ENCODE data around the gene ACYP1.

ACYP1 gene

GRCh38 chr14:75047506-75047905, 16.3 kb downstream of the ACYP1 start:
- TF ChIP-seq CTCF (IDR thresholded peaks at IDR 0.05; ENCODE audit: borderline replicate concordance, control extremely low read depth, extremely low read depth, insufficient read depth, missing control alignments): no peak
- in situ Hi-C loops (cut with MboI; ENCODE audit: low sequenced_read_pairs, unreplicated experiment): no loop called here

GRCh38 chr14:75046899-75047298, 16.9 kb downstream of the ACYP1 start:
- in situ Hi-C loops (cut with MboI; ENCODE audit: low sequenced_read_pairs, unreplicated experiment): no loop called here
- TF ChIP-seq CTCF (IDR thresholded peaks at IDR 0.05; ENCODE audit: borderline replicate concordance, control extremely low read depth, extremely low read depth, insufficient read depth, missing control alignments): no peak
- no peak for DNase-seq (ENCODE audit: low spot score)

More at GRCh38 chr14:75047506-75047905, 16.3 kb downstream of the ACYP1 start:
- DNase-seq (ENCODE audit: low spot score): no peak

DNA sequence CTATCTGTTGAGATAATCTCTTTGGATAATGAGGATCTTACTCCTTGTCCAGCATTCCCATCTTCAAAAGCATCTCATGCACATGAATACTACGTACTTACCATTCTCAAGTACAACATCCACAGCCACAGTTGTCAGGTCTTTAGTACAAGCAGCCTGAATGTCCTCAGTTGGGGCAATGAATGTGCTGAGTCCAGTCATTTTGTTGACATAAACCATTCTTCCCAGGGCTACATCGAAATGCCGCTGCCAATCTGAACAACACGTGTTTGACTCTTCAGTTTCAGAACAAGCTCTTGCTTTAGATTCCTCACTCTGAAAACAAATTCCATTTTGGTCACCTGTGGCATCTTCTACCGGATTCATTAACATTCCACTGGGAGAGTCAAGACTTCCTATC, 17.5 kb downstream of the ACYP1 start:
- TF ChIP-seq CTCF (IDR thresholded peaks at IDR 0.05; ENCODE audit: borderline replicate concordance, control extremely low read depth, extremely low read depth, insufficient read depth, missing control alignments): no peak
- DNase-seq (ENCODE audit: low spot score): no peak
- in situ Hi-C loops (cut with MboI; ENCODE audit: low sequenced_read_pairs, unreplicated experiment): no loop called here

GRCh38 chr14:75044752-75045151, 19.1 kb downstream of the ACYP1 start:
- TF ChIP-seq CTCF (IDR thresholded peaks at IDR 0.05; ENCODE audit: borderline replicate concordance, control extremely low read depth, extremely low read depth, insufficient read depth, missing control alignments): no peak
- in situ Hi-C loops (cut with MboI; ENCODE audit: low sequenced_read_pairs, unreplicated experiment): no loop called here

GRCh38 chr14:75044322-75044721, 19.5 kb downstream of the ACYP1 start:
- in situ Hi-C loops (cut with MboI; ENCODE audit: low sequenced_read_pairs, unreplicated experiment): no loop called here
- no peak for DNase-seq (ENCODE audit: low spot score)

More at GRCh38 chr14:75044752-75045151, 19.1 kb downstream of the ACYP1 start:
- no peak for DNase-seq (ENCODE audit: low spot score)

DNA sequence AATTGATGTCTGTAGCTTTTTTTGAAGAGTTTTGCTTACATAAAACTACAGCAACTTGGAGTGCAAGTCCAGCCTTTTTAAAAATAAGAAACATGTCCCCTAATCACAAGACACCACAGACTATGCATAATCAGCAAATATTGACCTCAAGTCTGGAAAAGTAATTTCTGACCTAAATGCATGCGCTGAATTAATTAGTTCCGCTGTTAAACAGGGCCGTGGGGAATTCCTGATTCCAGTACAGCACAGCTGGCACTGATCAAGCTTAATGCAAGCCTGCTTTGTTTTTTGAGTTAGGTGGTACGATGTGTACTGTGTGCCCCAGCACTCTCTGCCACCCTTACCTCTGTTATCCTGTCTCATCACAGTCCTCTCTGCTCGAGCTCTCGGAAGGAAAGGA, 21.8 kb downstream of the ACYP1 start:
- in situ Hi-C loops (cut with MboI; ENCODE audit: low sequenced_read_pairs, unreplicated experiment): no loop called here
- DNase-seq (ENCODE audit: low spot score): no peak
- TF ChIP-seq CTCF (IDR thresholded peaks at IDR 0.05; ENCODE audit: borderline replicate concordance, control extremely low read depth, extremely low read depth, insufficient read depth, missing control alignments): no peak

More at GRCh38 chr14:75044322-75044721, 19.5 kb downstream of the ACYP1 start:
- TF ChIP-seq CTCF (IDR thresholded peaks at IDR 0.05; ENCODE audit: borderline replicate concordance, control extremely low read depth, extremely low read depth, insufficient read depth, missing control alignments): no peak

- no peak for DNase-seq (ENCODE audit: low spot score)
- TF ChIP-seq CTCF (IDR thresholded peaks at IDR 0.05; ENCODE audit: borderline replicate concordance, control extremely low read depth, extremely low read depth, insufficient read depth, missing control alignments): no peak
- in situ Hi-C loops (cut with MboI; ENCODE audit: low sequenced_read_pairs, unreplicated experiment): no loop called here
These were observed 22.2 kb downstream of the ACYP1 start for GRCh38 chr14:75041613-75042012.

Data from GM13976 (cell line).